ENCODE data around the gene ZC3H11A. TPM values are rescaled to one million over a fixed set of nuclear protein-coding genes. Genes with fewer than 3 reads are reported as not detected.

ZC3H11A gene
- total RNA-seq, 1 experiment from 2014 or later = 95.9 TPM

GRCh38 chr1:203799971-203800370 lies 4.5 kb downstream of the ZC3H11A start:
- Histone ChIP-seq H2BK5ac (ENCODE audit: insufficient read length, low read length) (no peak overlapping the region), H3K9me3 (ENCODE audit: control insufficient read depth, low read depth, low read length) (no peaks in the 10 kb centered on the region), H4K20me1 (ENCODE audit: control insufficient read depth, insufficient read depth, insufficient read length) (no peaks in the 10 kb centered on the region), H3K27me3 (ENCODE audit: insufficient read depth, low read length) (no peaks in the 10 kb centered on the region), H3K4me2 (ENCODE audit: insufficient read depth, insufficient read length, low read length) (no peak overlapping the region), H3K9ac (ENCODE audit: extremely low read depth, insufficient read length, low read length) (no peak overlapping the region), H2BK12ac (ENCODE audit: insufficient read length, low read depth, low read length) (no peak overlapping the region), H3K18ac (ENCODE audit: insufficient read length, low read depth, low read length) (no peak overlapping the region), H2AK5ac (ENCODE audit: insufficient read length, low read length) (no peak overlapping the region), H3K14ac (ENCODE audit: insufficient read depth, low read length) (no peak overlapping the region), H3K23me2 (ENCODE audit: insufficient read length, low read depth, low read length, poor library complexity, severe bottlenecking) (no peaks in the 10 kb centered on the region), H2AFZ (ENCODE audit: low read length) (no peak overlapping the region), H4K5ac (ENCODE audit: insufficient read length, low read depth, low read length) (no peak overlapping the region), H3K4me1 (ENCODE audit: insufficient read depth, low read length) (no peaks in the 10 kb centered on the region), H3K23ac (ENCODE audit: insufficient read length, low read depth, low read length) (no peak overlapping the region), H4K8ac (replicated peaks; ENCODE audit: insufficient read length, low read depth, low read length) (no peak overlapping the region), H3T11ph (ENCODE audit: low read length) (no peak overlapping the region), H3K4ac (ENCODE audit: low read depth, low read length) (no peak overlapping the region), H3K79me2 (ENCODE audit: insufficient read depth, low read length) (peaks cover 37% of the 10 kb centered on the region), H3K79me1 (ENCODE audit: insufficient read depth, low read depth, low read length, poor library complexity, severe bottlenecking) (no peaks in the 10 kb centered on the region), H4K91ac (ENCODE audit: insufficient read length, low read depth, low read length) (no peak overlapping the region), H2BK20ac (ENCODE audit: low read depth, low read length, poor library complexity, severe bottlenecking) (no peak overlapping the region), H3K27ac (ENCODE audit: insufficient read length, low read depth, low read length) (no peak overlapping the region), H3K56ac (ENCODE audit: insufficient read length, low read depth, low read length) (no peak overlapping the region), H2BK120ac (ENCODE audit: low read depth, low read length, poor library complexity, severe bottlenecking) (no peak overlapping the region), H2BK15ac (ENCODE audit: low read depth, low read length) (no peak overlapping the region)
- peaks cover 26 to 39% of the 10 kb centered on the region in 2 experiments for H3K4me1 Mint-ChIP-seq
- H3K36me3 Mint-ChIP-seq (ENCODE audit: insufficient read depth in 1 of 3, low read depth in 3 of 3) = peaks cover 57 to 64% (median 61%) of the 10 kb centered on the region in 3 experiments
- H3K4me3 Mint-ChIP-seq = no peak overlapping the region
- H3K9me3 Mint-ChIP-seq = peaks cover 13 to 27% of the 10 kb centered on the region in 2 experiments; a peak in 4 of 5 replicates
- no peak overlapping the region for H3K27ac Mint-ChIP-seq
- H3K27me3 Mint-ChIP-seq (ENCODE audit: low read depth) = no peaks in the 10 kb centered on the region
- no peak for TF ChIP-seq CTCF (conservative IDR thresholded peaks at IDR 0.05)
- DNase-seq = no peak
- WGBS (ENCODE audit: extremely low coverage, insufficient read length, low lambda C conversion rate) = no CpG with 5 or more reads among the region's 1 CpG

Data from H9 (cell line).